ENCODE data around the gene BCAR3.
A peak's percentile ranks its signal among the peaks of the same experiment; 100 is the strongest.

BCAR3 gene

DNA sequence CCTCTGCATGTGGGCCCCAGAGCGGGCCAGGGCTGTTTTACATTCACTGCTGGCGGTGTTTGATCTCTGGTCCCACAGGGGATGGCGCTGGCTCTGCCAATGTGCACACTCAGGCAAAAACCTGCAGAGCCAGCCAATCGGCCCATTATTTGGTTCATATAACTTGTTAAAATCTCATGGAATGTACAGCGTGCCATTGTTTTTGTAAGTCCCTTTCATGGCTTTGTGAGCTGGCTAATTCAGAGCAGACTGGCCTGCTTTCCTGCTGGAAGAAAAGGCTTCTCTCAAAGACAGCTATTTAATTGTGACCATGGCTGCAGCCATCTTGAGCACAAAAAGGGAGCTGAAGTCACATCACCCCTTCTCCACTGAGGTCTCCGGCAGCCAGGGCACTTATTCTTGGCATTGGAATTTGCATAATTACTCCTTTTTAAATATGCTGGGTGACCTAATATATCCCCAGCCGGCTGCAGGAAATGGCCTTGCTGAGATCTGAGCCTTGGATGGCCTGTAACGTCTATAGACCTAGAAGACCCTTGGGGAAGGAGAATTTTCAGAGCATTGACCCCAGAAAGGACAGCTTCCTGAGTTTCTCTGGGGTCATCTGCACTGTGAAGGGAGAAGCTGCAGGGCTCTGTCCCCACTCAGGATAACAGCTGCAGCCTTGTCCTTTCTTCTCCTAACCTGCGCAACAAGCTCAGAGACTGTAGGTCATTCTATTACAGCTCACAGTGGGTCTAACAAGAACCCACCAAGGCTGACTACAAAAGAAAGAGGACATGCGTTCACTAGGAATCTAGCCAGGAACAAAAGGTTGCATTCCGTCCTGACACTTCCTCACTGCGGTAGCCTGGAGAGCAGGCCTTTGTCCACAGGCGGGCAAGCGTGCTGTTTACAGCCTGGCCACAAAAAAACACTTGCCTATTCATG lies 45.8 kb downstream of the BCAR3 start:
- DNase-seq = no peak

DNA sequence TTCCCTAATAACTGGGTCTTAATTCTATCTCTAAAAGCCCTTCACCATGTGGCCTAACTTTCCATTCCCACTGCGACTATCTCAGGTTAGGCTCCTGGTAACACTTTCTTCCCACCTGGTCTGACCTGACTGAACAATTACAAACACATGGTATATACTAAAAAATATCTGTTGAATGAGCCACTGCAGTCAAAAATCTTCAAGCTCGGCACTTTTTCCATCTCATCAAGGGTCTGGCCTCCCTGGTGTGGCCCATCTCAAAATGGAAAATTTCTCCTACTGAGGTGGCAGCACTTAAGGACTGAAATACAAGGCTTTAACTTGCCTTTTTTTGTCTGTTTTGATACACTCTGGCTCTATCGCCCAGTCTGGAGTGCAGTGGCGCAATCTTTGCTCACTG lies 48.3 kb downstream of the BCAR3 start:
- DNase-seq = no peak

DNA sequence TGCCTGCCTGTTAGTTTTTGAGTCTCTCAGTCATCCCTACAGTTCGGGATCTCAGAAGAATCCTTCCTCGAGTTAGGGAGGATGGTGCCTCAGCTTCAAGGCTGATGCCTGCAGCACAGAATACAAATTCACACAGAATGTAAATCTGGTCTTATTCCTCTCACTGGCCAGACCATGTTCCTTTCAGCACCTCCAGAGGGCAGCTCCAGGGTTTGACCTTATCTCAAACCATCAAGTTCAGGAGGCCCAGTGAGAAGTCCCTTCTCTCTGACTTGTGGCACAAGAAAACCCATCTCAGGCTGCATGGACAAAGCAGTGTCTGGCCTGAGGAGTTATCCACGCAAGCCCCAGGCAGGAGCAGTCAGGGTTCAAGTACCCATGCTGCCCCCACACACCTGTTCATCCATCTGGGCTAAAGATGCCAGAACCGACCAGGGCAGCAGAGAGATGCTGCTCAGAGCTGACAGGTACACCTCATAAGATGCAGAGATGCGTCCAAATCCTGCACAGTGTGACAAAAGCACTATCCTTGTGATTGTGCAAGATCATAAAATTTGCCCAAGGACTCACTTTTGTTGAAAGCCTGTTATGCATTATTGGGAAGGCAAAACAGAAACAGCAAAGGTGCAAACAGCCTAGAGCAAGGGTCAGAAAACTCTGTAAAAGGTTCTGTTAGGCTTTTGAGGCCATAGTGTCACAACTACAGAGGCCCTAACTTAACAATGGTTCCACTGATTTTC lies 49.8 kb downstream of the BCAR3 start:
- no peak for DNase-seq

DNA sequence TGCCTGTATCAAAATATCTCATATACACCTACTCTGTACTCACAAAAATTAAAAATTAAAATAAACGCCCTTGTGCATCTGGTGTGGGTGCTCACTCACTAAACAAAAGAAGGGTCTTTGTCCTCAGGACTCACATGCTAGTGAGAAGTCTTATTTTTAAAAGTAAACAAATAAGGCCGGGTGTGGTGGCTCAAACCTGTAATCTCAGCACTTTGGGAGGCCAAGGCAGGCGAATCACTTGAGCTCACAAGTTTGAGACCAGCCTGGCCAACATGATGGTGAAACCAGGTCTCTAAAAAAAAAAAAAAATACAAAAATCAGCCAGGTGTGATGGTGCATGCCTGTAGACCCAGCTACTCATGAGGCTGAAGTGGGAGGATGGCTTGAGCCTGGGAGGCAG lies 51.5 kb downstream of the BCAR3 start:
- DNase-seq = no peak

DNA sequence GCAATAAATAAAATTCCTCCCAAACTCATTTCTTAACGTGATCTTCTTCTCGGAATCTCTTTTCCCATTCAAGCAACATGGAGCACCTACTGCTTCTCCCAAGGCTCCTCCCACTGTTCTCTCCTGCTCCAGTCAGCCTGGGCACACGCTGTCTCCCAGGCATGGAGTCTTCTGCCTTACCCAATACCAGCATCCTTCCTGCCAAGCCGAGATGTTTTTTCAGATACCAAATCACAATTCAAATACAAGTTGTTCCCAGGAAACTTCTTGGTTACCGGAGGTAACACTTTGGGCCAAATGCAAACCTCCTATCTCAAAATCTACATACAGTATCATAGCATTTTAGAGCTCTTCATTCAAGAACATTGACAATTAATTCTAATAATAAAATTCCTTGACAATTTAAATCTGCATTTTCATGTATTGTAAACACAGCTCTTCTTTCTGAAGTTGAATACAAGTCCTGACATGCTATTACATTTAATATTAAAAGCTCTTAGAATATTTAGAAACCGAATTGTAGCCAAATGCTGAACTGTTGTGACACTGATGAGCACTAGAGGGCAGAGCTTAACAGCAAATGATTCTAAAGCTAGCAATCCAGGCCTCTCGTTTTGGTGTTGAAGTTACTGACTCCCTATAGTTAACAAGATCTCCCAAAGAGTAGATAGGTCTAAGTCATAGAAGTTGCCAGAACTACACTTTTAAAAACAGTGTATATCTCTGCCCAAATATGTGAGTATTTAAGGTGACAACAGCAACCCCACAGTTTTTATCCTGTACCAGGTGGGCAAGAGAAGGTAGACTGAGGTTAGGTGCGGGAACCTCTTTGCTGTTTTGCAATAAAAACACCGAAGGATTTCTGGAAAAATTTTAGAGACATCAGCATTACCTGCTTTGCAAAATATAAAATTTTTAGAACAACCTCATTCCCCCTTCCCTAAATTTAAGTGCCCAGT lies 52.3 kb downstream of the BCAR3 start:
- peak; percentile 38 for DNase-seq

DNA sequence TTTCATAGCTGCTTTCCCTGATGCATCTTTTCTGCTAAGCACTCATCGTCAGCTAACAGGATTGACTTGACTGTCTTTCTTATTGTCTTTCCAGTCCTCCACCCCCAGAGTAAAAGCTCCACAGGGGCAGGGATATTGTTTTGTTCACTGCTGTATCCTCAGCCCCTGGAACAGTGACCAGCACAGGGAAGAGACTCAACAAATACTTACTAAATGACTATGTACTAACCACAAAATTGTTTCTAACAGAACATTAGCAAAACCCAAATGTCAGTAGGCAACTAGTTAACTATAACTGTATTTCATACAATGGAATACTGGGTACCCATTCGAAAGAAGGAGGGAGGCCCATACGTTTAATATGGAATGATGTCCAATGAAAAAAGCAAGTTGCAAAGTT lies 53.0 kb downstream of the BCAR3 start:
- DNase-seq = no peak

DNA sequence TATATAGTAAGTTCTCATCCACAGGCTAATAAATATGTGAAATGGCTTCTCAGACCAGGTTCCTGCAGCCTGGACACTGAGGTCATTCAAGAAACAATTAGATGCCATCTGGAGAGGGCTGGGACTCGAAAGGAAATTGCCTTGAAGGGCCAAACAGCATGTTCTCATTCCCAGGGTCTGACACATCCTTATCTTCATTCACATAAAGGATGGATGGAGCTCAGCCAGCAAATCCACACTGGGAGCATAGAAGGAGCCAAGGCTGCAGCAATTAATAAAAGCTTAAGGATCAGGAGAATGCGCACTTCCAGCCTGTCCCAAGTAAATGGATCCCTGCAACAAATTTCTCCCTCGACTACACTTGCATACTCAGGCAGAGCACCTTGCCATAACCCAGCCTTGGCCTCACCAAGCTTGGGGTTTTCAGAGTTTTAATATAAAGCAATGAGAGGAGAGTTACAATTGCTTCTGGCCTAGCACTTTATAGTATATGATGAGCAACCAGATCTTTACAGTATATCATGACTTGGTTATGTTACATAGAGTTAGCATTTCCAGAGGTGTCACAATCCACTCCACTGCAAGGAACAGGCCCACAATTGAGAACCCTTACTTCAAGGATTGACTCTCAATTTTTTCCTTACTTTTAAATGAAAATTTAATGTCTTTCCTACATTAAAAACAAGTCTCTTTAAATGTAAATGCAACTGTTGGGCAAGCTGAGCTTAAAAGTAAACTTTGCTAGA lies 55.9 kb downstream of the BCAR3 start:
- peak; percentile 35 for DNase-seq

DNA sequence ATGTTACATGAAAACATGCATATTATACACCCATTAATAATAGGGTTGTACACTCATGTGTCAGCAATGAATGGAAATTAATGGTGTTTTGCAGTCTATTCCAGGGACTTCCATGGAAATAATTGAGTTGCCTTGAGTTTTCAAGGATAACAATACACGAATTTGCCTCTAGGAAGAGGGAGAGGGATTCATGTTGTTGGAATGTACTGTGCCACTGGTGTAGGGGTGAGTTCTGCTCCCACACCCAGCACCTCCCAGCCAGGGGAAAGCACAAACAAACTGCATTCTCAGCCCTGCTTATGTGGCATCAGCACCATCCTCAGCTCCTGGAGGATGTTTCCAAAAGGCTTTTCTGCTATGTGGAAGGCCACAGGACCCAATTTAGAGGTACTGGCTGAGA lies 57.8 kb downstream of the BCAR3 start:
- peak; percentile 46 for DNase-seq

DNA sequence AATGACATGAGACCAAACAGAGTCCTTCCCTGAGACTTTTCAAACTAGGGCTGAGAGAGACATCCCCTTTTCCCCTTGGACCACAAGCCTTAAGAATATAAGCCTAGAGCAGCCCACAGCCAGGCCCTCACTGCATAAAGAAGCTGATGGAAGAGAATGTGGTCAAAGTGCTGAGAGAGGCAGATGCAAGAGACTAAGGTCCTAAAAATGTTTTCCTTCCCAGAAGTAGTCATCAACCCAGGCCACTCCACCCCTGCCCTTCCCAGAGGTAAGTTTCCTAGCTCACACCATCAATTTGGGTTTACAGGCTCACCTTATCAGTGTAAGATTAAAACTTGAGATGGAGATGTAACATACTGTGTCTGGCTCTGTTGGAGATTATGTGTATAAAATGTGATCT lies 58.2 kb downstream of the BCAR3 start:
- no peak for DNase-seq

DNA sequence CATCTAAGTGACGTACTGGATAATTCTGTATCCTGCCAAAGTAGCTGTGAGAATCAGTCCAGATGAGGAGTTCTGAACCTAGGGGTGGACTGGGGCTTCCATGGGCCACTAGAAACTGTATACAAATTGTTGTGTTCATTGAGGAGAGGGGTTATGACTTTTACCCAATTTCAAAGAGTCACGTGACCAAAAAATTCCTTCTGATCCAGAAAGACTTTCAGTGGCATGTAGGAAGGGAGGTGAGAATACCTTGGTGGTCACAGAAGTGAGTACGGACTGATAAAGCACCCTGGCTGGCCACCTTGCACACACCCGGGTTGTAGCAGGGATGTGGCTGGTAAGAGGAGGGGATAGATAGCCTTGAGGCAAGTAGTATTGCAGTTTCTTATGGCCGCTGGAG lies 60.4 kb downstream of the BCAR3 start:
- DNase-seq = no peak

DNA sequence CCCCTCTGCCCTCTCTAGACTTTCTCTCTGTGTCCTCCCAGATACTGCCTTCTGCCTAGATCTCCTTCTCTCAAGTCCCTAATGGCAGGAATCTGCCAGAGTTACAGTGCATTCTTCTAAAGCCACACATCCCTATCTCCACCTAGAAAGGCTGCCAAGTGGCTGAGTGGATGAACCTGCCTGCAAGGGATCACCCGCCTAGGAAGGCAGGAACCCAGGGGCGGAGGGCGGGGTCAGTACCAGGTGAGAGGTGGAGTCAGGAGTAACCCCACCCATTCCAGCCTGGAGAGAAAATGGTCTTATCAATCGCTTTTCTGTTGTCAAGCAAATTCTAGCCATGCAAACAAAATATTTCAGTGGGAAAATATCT lies 60.8 kb downstream of the BCAR3 start:
- DNase-seq = no peak

DNA sequence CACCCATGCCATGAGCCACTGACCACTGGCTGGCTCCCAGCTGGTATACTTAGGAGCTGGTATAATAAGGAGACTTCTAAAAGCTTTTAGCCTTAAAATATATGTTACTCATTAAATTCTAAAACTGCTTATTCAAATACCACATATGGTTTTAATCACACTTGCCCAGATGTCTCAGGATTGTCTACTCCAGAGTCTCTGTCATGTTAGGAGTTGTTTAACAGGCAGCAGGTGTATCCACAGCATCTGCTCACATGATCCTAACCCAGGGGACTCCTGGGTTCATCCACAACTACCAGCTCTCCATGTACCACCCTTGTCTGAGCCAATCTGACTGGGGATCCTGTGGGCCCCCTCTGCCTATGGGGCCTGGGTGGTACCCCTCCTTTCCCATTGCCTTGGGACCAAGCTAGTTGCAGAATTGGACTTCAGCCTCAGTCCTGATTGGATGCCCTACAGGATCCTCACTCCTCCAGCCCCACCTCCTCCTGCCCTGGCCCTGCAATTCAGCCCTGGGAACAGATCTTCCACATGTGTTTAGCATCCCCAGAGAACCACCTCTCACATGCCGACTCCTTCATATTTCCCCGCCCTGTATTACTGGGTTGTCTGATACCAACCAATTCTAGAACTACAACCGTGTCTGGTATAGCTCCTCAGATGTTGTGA lies 61.3 kb downstream of the BCAR3 start:
- no peak for DNase-seq

DNA sequence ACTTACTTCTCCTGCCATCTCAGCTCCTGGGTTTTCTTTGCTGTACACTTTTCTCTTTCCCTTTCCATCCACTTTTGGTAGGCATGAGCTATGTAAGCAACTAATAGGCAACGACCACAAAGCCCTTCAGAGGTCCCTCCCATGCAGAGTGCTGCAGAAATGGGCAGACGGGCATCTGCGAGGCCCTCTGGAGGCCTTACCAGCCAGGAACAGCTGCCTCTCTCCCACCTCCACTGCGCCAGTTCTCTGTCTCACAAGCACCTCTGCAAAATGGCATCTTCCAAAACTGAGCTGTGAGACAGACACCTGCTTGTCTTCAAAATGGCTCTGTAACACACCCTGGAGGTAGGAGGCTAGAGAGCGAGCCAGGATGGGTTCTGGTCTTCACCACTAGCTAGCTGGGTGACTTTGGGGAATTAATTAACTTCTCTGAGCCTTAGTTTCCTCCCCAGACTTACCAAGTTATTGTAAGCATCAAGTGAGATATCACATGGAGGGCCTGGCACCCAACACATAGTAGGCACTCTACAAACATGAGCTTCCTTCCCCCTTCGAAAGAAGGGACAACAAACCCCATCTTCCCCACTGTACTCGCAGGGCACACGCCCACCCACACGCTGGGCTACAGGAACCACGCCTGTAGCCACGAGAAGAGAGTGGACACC lies 62.0 kb downstream of the BCAR3 start:
- no peak for DNase-seq

DNA sequence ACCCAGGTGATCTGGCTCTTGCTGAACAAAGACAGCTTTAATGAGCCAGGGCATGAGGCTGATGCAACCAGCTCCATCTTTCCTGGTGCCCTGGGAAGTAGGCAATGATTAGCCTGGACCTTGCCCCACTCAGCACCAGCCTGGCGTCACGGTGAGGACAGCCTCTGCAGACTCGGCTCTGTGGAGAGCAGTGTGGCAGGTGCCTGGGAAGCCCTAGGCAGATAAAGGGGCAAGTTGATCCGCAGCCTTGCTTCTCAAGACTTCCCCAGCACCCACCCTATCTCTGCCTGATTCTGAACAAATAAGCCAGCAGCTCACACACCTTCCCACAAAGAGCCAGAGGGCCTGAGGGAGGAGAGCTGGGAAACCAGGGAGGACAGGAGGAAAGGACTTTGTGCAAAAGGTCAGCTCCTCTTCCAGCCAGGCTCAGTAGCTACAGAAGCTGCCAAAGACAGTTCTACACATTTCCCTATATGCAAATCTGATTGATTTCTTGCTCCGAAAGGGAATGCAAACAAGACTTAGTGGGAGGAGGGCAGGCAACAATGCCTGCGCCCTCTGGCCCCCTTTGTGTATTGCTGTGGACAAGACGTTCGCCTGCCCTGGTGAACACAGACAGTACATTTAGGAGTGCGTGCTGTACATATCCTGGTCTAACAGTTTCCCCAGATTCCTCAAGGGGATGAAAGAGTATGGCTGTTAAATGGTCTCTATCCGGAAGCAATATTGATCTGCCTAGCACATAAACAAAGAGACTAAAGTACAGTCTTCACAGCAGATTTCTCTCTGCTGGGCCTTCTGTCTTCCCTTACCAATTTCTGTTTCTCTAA lies 63.8 kb downstream of the BCAR3 start:
- DNase-seq = no peak

DNA sequence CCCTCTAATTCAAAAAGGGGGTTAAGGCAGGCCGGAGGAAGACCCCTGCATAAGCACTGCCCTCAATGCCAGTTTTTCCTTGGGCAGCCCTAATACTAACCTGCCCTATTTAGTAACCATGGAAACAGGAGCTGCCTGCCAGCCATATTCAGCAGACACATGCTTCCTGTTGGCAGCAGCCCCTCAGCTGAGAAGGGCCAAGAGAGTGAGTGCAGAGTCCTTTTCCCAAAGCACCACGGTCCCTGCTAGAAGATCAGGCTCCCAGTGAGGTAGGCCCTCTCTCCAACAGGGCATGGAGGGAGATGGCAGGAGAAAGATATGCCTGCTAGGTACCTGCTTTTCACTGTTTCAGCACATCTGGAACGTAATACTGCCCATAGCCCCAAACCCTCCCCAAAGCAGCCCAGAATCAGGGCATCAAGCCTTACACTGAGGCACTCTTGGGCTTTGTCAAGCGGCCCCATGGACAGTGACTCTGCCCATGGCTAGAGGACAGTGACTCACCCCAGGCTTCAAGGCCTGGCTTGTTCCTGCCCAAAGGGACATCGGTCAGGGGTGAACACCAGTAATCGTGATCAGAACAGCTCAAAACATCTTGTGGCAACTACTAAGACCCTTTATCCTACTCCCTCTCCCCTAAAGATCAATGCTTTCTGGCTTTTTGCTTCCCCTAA lies 64.5 kb downstream of the BCAR3 start:
- DNase-seq = no peak

DNA sequence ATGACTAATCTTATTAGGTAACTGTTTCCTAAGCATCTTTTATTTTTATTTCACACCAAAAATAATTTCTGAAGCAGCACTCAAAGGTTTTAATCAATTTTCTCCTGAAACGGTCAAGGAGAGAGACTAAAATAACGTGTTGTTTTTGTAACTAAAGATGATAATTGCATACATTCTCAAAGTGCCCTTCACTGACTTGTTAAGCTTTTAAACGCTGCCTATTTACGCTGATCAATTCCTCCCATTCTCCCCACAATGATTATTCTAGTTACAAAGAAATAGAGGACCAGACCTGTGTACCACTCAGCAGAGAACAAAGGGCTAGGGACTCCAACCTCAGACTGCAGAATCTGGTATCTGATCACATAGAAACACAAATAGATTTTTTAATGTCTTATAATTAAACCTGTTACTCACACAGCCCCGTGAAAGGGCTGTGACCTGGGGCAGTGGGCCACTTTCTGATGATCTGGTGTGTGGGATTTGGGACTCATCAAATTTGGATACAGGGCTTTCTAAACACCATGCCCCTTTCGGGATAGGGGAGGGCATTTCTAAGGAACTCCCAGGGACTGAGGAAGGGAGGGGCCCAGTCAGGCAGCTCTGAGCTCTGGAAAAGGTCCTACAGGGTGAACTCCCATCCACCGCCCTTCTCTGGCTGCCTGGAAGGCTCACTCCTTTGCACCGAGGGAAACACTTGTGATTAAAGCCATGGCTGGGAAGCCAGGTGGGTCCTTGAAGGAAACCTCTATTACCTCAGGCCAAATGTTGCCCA lies 65.2 kb downstream of the BCAR3 start:
- no peak for DNase-seq

DNA sequence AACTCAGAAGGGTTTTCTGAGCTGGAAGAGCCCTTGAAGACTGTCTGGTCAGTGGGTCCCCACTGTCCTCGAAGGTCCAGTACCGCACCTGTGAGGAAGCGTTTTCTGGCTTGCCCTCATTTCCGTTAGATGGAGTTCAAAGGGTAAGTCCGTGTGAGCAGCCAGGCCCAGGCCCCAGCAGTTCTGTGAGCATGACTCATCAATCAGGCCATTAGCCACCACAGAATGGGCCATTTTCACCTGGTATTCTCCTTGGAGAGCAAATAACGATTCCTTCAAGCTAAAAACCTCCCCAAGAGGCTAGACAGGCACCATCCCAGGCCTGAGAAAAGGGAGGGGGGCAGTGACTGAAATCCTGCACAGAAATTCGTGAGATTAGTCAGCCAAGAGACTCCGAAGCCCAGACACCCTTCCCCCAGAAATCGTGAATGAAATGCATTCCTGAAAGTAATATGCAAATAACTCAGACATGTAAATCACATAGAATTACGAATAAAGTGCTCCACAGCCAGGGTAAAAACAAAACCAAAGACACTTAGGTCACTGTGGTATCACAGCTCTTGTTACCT lies 66.0 kb downstream of the BCAR3 start:
- peak; percentile 25 for DNase-seq

DNA sequence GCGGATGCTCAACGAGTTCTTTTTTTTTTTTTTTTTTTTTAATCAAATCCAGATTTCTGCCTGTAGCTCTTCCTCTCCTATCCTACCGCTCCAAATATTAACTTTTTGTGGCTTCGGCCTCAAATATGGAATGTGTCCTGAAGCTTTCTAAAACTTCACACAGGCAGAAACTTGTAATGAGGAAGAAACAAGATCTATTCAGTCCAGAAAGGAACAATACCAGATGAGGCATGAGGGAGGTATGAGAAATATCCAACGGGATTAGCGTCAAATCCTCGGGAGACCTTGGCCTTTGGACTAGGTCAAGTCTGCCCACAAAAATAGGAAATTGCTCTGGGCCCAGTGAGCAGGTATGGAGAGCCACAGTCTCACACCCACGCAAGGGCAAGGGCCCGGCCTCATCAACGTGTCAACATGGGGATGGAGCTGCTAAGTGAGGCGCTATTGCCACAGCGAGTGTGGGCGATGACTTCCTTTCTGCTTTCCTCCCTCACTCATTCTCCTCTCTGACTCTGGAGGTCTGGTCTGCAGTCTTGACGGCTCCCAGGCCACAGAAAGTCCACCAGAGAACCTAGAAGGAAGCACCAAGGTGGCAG lies 66.6 kb downstream of the BCAR3 start:
- peak; percentile 20 for DNase-seq
